NCI-H1048 (cell line): Measurements from ENCODE around the gene SGCB.
"Not testable (repeated sequence)": the region's sequence is repeated elsewhere in the genome, so short reads cannot be mapped to it uniquely, and the experiment has no call there.

Experiments used
- DNase-seq: peaks from one replicate; lab custom pipeline; 2025; lab: John Stamatoyannopoulos, UW

SGCB gene, protein sequence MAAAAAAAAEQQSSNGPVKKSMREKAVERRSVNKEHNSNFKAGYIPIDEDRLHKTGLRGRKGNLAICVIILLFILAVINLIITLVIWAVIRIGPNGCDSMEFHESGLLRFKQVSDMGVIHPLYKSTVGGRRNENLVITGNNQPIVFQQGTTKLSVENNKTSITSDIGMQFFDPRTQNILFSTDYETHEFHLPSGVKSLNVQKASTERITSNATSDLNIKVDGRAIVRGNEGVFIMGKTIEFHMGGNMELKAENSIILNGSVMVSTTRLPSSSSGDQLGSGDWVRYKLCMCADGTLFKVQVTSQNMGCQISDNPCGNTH

GRCh38 chr4:52038103-52038912 lies at the start of gene SGCB:
SGCB (minus strand) TSS chr4:52038299; CDS start chr4:52038259, 40 bp downstream.
- peak; percentile 8 for DNase-seq

DNA sequence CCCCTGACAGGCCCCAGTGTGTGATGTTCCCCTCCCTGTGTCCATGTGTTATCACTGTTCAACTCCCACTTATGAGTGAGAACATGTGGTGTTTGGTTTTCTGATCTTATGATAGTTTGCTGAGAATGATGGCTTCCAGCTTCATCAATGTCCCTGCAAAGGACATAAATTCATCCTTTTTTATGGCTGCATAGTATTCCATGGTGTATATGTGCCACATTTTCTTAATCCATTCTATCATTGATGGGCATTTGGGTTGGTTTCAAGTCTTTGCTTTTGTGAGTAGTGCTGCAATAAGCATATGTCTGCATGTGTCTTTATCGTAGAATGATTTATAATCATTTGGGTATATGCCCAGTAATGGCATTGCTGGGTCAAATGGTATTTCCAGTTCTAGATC lies 48.3 kb upstream of the SGCB start:
- not testable (repeated sequence) for DNase-seq

- DNase-seq = no peak
Measured at GRCh38 chr4:52081216-52081615, 43.1 kb upstream of the SGCB start.

GRCh38 chr4:52079659-52080058 lies 41.6 kb upstream of the SGCB start:
- no peak for DNase-seq

GRCh38 chr4:52076731-52077130 lies 38.6 kb upstream of the SGCB start:
- DNase-seq = no peak

DNA sequence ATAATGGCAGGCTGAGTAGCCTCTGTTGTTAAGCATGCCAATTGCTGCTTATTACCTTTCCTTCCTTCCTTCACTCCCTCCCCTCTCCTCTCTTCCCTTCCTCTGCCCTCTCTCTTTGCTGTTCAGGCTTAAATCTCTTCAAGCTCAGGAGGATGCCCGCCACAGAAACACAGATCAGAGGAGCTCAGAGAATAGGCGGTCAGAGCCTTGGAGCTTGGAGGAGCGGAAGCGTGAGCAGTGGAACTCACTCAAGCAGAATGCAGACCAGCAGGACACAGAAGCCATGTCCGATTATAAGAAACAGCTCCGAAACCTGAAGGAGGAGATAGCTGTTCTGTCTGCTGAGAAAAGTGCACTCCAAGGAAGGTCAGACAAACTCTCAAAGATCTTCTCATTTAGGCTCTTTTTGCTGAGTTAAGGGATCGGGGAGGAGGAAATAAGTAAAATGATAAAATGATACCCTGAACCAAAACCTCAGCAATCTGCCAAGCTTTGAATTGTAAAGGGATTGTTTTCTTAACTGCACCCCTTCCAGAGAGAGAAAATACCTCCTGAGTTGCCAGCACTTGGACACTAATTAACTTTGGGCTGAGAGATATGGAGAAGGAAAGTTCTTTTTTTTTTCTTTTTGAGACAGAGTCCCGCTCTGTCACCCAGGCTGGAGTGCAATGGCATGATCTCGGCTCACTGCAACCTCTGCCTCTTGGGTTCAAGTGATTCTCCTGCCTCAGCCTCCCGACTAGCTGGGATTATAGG lies 33.9 kb upstream of the SGCB start:
- DNase-seq = no peak

GRCh38 chr4:52069571-52069970 lies 31.5 kb upstream of the SGCB start:
- no peak for DNase-seq

GRCh38 chr4:52059372-52059771 lies 21.3 kb upstream of the SGCB start:
- no peak for DNase-seq

DNA sequence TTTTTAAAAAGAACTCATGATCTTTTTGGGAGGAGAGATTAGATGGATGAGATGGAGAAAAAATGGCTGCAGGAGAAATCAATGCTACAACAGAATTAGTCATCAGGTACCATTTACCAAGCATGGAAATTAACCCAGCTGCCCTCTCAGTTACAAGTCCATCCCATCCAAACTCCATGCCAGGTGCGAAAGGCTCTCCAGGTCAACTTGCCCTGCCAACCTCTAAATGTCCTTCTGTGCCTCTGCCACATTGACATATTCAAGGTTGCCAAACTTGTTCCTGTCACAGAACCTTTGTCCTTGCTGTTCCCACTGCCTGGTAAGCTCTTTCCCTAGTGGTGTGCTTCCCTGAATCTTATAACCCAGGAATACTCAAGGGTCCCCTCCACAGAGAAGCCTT lies 20.2 kb upstream of the SGCB start:
- no peak for DNase-seq

DNA sequence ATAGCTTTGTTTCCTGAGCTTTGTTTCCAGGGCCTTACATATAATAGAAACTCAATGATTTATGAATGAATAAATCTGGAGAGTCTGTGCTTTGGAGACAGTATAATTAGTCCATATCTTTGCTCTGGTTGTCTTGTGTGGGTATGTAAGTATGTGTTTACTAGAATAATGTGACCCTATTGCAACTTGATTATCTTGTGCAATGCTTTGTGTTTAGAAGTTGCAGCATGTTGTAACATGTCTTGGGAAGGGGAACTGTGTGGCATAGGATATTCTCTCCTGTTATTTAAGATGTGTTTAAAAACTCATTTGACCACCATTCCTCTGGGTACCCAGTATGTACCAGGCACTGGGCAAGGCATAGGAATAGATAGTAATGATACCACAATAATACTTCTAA lies 19.1 kb upstream of the SGCB start:
- no peak for DNase-seq

- no peak for DNase-seq
Measured at GRCh38 chr4:52054254-52054653, 16.2 kb upstream of the SGCB start.

DNA sequence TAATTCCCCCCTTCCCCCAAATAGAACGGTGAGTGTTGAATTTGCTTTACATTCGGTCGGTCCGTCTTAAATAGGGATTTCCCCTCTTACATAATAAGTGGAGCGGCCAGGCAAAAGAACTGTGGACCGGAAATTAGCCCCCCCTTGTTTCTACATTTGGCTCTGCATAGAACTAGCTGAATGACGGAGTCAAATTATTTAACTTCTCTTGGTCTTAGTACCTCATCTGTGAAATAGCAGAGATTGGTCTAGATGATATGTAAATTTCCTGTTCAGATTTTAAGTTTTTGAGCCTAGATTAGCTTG lies 14.3 kb upstream of the SGCB start:
- no peak for DNase-seq

GRCh38 chr4:52051615-52052474 lies 13.7 kb upstream of the SGCB start:
- DNase-seq = peak; percentile 40

DNA sequence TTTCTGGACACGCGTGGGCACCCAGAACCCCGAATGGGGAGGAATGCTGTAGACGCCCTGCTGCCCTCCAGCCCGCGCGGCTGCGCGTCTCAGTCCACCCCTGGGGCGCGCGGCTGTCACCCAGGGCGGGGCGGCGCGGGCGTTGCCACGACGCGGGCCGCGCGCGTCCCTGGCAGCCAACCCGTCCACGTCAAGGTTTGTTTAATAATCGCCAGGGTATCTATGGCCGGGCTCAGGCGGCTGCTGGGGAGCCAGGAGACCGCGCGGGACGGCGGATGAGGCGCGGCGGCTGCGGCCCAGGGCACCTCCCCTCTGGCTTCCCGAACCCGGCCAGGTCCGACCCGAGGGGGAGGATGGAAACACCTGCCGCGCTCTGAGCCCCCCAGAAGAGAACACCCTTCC lies 13.1 kb upstream of the SGCB start, which contains the start of gene SPATA18:
SPATA18 (plus strand) TSS at position 92 of the 402 bp plus-strand sequence. CDS start 401 bp downstream, outside the sequence.
- DNase-seq = no peak

- DNase-seq = no peak
Measured at GRCh38 chr4:52049266-52049665, 11.2 kb upstream of the SGCB start.

GRCh38 chr4:52045028-52045427 lies 6.9 kb upstream of the SGCB start:
- DNase-seq = no peak

- no peak for DNase-seq
Measured at GRCh38 chr4:52037689-52038102, 403 bp downstream of the SGCB start.

GRCh38 chr4:52036886-52037530 lies 1.1 kb downstream of the SGCB start:
- no peak for DNase-seq

DNA sequence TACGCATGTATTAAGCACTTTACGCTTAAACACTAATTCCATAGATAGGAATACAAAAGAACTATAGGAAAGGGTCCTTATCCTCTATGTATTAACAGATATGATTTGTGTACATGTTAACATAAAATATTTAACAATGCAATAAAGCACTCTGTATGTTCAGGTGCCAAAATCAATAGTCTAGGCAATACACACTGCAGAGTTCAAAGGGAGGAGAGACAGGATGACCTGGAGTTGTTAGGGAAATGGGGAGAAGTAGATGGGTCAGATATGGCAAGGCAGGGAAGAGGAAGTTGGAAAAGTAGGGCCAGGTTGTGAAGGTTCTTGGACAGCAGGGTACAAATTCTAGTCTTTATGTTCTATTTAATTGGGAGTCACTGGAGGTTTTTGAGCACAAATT lies 2.9 kb downstream of the SGCB start:
- no peak for DNase-seq

DNA sequence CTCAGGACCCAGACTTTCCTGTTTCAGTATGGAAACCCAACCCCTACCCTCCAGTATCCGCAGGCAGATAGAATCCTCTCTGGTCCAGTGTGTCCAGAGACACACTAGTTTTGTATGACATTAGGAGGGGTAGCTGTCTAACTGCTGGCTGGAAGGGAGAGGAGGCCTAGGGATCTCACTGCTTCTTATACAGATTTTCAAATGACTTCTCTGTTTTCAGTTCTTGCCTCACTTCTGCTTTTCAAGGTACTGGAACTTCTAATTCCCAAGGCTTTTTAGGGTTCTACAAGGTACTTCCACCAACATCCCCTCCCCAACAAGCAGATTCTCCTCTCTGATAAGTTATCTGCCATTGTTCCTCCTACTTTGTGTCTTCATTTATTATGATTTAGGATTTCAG lies 6.1 kb downstream of the SGCB start:
- no peak for DNase-seq

DNA sequence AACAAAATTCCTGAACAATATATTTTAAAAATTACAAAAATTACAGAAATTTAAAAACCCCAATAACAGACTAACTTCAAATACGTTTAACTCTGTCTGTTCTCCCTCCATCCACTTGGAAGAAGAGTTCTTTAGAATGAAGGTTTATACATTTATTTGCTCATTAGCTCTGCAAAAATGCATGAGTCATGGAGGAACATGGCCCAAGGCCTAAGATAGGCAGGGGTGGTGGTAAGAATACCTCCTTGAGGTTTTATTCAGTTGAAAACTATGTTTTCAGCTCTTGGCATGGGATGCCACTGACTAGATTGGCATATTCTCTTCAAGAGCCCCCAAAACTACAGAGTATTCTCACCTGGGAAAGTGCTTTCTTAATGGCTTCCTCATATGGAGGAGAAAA lies 9.1 kb downstream of the SGCB start:
- DNase-seq = no peak
